Prostate gland (tissue), 2 donors: ENCODE measurements around the gene BASP1. TPM values are rescaled to one million over a fixed set of nuclear protein-coding genes. Genes with fewer than 3 reads are reported as not detected.
"Not testable (repeated sequence)": the region's sequence is repeated elsewhere in the genome, so short reads cannot be mapped to it uniquely, and the experiment has no call there.

Source experiments
- DNase-seq: peaks from one replicate; pipeline ENCODE4 v3.0.0-alpha.2; 2019; ENCODE audit warnings: low spot score
- H3K27ac ChIP-seq, 2 donors: fragments of 200-600 bp; sonication (generic); 2 replicates each; pipeline ENCODE4 v1.5.1; 2017 to 2019
- H3K27me3 ChIP-seq: fragments of 200-600 bp; sonication (generic); replicated peaks from 2 replicates; pipeline ENCODE4 v1.5.1; 2019; ENCODE audit not compliant: insufficient read depth
- H3K36me3 ChIP-seq, 2 donors: fragments of 200-600 bp; sonication (generic); 1 replicate in 1 of 2; 2 replicates in 1 of 2; pipeline versions ENCODE4 v1.5.1 to v1.8.1; 2017 to 2019
- H3K4me1 ChIP-seq: fragments of 200-600 bp; sonication (generic); replicated peaks from 2 replicates; pipeline ENCODE4 v1.5.1; 2019
- H3K4me3 ChIP-seq, 2 donors: fragments of 200-600 bp; sonication (generic); 2 replicates each; pipeline ENCODE4 v1.5.1; 2017 to 2019
- H3K9me3 ChIP-seq: fragments of 200-600 bp; sonication (generic); 2 replicates; pipeline ENCODE4 v1.5.1; 2017
- POLR2A ChIP-seq: fragments of 450-650 bp; IDR thresholded peaks from one replicate; pipeline ENCODE4 v1.6.1; 2016; ENCODE audit warnings: antibody characterized with exemption, mild to moderate bottlenecking
- POLR2AphosphoS5 ChIP-seq: sonication (generic); formaldehyde crosslinking; IDR thresholded peaks from one replicate; pipeline ENCODE4 v1.6.1; 2017; ENCODE audit warnings: antibody characterized with exemption
- WGBS: methylation state at CpG from one replicate; pipeline ENCODE4 v1.1.5; 2018; 5-methylcytosine and 5-hydroxymethylcytosine counted together
- intact Hi-C: fragments of 100-400 bp; cut with DNase I; formaldehyde crosslinking; loops from one replicate; pipeline ENCODE4 v1.14.2; 2022
- small RNA-seq, 2 donors: library from RNA; depleted of rRNA; stranded (forward); fragments of <200 nt; gene quantifications; one replicate each; pipeline ENCODE3, GENCODE V24; 2016
- total RNA-seq, 2 donors: library from RNA; depleted of rRNA; stranded (reverse); fragments of >200 nt; gene quantifications; one replicate each; pipeline ENCODE4 v1.1.0, GENCODE V29; 2016
- TF ChIP-seq, protein P1 (sequence below), 4 experiments: fragments of 200-600 bp in 2 of 4; fragments of 450-650 bp in 2 of 4; sonication (generic) in 2 of 4; IDR thresholded peaks; 1 replicate in 3 of 4; 2 replicates in 1 of 4; pipeline ENCODE4 v1.5.1; 2016 to 2019; ENCODE audit warnings: antibody characterized with exemption in 4 of 4, mild to moderate bottlenecking in 2 of 4, moderate library complexity in 2 of 4

The BASP1 gene
- total RNA-seq, 2 donors from 2014 or later: 142 to 346 TPM

- WGBS: 66% methylated on average over 5 of the region's 5 CpGs
- Histone ChIP-seq H3K27ac (no peak overlapping the region), H3K4me1 (peaks cover 9% of the 10 kb centered on the region), H3K4me3 (no peak overlapping the region), H3K36me3 (no peaks in the 10 kb centered on the region), H3K9me3 (no peaks in the 10 kb centered on the region), H3K27me3 (no peaks in the 10 kb centered on the region)
- DNase-seq: no peak
- TF ChIP-seq, protein P1, sequence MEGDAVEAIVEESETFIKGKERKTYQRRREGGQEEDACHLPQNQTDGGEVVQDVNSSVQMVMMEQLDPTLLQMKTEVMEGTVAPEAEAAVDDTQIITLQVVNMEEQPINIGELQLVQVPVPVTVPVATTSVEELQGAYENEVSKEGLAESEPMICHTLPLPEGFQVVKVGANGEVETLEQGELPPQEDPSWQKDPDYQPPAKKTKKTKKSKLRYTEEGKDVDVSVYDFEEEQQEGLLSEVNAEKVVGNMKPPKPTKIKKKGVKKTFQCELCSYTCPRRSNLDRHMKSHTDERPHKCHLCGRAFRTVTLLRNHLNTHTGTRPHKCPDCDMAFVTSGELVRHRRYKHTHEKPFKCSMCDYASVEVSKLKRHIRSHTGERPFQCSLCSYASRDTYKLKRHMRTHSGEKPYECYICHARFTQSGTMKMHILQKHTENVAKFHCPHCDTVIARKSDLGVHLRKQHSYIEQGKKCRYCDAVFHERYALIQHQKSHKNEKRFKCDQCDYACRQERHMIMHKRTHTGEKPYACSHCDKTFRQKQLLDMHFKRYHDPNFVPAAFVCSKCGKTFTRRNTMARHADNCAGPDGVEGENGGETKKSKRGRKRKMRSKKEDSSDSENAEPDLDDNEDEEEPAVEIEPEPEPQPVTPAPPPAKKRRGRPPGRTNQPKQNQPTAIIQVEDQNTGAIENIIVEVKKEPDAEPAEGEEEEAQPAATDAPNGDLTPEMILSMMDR (IDR thresholded peaks at IDR 0.05): no peak
- TF ChIP-seq POLR2A (no peak), POLR2AphosphoS5 (no peak)
- intact Hi-C loops: no loop called here
These were observed 100.0 kb downstream of the BASP1 start for GRCh38 chr5:17317473-17317872.

DNA sequence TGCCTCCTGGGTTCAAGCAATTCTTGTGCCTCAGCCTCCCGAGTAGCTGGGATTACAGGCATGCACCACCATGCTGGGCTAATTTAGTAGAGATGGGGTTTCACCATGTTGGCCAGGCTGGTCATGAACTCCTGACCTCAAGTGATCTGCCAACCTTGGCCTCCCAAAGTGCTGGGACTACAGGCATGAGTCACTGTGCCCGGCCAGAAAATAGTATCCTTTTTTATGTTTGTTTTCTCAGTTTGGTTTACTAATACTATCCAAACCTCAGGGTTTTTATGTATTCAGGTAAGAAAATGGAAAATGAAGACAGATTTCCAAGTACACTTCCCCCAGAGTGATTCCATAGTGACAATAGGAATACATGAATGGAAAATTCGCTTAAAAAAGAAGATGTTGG is 101.7 kb downstream of the BASP1 start:
- DNase-seq, H3K27me3 ChIP-seq, H3K27ac ChIP-seq, H3K4me1 ChIP-seq, H3K4me3 ChIP-seq, intact Hi-C loops, H3K9me3 ChIP-seq, H3K36me3 ChIP-seq: not testable (repeated sequence)
- 90% methylated on average over 3 of the region's 3 CpGs for WGBS

DNA sequence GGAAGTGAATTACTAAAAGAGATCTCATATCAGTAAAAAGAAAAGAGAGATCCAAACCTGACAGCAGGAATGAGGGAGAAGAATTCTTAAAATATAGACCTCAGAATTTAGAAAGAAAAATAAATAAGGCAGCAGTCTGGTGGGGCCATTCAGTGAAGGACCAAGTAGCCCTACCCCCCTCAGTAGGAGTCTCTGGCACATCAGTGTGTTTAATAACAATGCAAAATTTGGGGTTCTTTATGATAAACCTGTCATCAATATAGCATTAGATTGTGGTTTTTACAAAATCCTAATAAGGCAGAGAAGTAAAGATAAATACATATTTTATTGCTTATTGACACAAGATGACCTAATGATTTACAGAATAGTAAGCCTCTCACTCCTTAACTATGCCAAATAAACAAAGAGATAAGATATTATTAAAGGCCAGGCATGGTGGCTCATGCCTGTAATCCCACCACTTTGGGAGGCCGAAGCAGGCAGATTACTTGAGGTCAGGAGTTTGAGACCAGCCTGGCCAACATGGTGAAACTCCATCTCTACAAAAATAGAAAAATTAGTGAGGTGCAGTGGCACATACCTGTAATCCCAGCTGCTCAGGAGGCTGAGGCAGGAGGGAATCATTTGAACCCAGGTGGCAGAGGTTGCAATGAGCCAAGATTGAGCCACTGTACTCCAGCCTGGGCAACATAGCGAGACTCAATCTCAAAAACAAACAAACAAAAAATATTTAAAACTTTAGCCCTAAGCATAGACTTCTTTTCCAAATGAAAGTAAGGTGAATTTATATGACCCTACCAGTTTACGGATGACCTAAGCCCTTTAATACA is 108.6 kb downstream of the BASP1 start:
- TF ChIP-seq, protein P1 (IDR thresholded peaks at IDR 0.05): no peak
- no peak for TF ChIP-seq POLR2AphosphoS5
- TF ChIP-seq POLR2A: no peak
- Histone ChIP-seq H3K9me3 (no peaks in the 10 kb centered on the region), H3K4me1 (no peaks in the 10 kb centered on the region), H3K27ac (peak overlapping the region; percentile 11 to 38), H3K36me3 (no peaks in the 10 kb centered on the region), H3K27me3 (no peaks in the 10 kb centered on the region), H3K4me3 (no peak overlapping the region)
- intact Hi-C loops: no loop called here
- 74% methylated on average over 3 of the region's 3 CpGs for WGBS
- DNase-seq: no peak

Small RNA genes within 50 kb of the gene (small RNA-seq; reads per million reads assigned to genes)
- gene RNU6-1003P: 0 reads per million in 2 donors
